Peyer's patch (tissue), 4 donors: Measurements from ENCODE around the gene KRTAP10-1. TPM values are rescaled to one million over a fixed set of nuclear protein-coding genes. Genes with fewer than 3 reads are reported as not detected.

Source experiments
- DNase-seq, 3 donors: peaks; one replicate each; pipeline ENCODE4 v3.0.0-alpha.2; 2017 to 2019
- H3K27ac ChIP-seq, 4 donors: fragments of 200-600 bp; sonication (generic); one replicate each; pipeline ENCODE4 v1.5.1; 2016 to 2019
- H3K27me3 ChIP-seq, 2 donors: fragments of 200-600 bp; sonication (generic); one replicate each; pipeline ENCODE4 v1.5.1; 2019
- H3K36me3 ChIP-seq, 3 donors: fragments of 200-600 bp; sonication (generic); one replicate each; pipeline ENCODE4 v1.5.1; 2016 to 2019
- H3K4me1 ChIP-seq, 4 donors: fragments of 200-600 bp; sonication (generic); one replicate each; pipeline ENCODE4 v1.5.1; 2016 to 2019
- H3K4me3 ChIP-seq, 4 donors: fragments of 200-600 bp; sonication (generic); 1 replicate in 3 of 4; 2 replicates in 1 of 4; pipeline ENCODE4 v1.5.1; 2016 to 2019; ENCODE audit warnings: mild to moderate bottlenecking in 1 of 4
- H3K9me3 ChIP-seq, 4 donors: fragments of 200-600 bp; sonication (generic); one replicate each; pipeline ENCODE4 v1.5.1; 2016 to 2019; ENCODE audit warnings: mild to moderate bottlenecking in 1 of 4
- CTCF ChIP-seq, 6 experiments: fragments of 450-650 bp in 4 of 6; fragments of 200-600 bp in 2 of 6; sonication (generic) in 1 of 6; IDR thresholded peaks; one replicate each; pipeline ENCODE4 v1.5.1; 2017 to 2019; ENCODE audit warnings: antibody characterized with exemption in 6 of 6, mild to moderate bottlenecking in 3 of 6, moderate library complexity in 1 of 6
- POLR2A ChIP-seq, 2 donors: fragments of 450-650 bp; IDR thresholded peaks; one replicate each; pipeline ENCODE4 v1.5.1; 2017; ENCODE audit warnings: antibody characterized with exemption in 2 of 2, mild to moderate bottlenecking in 2 of 2, moderate library complexity in 2 of 2
- total RNA-seq, 4 donors: library from RNA; depleted of rRNA; stranded (reverse); fragments of >200 nt; gene quantifications; one replicate each; pipeline ENCODE4 v1.1.0, GENCODE V29; 2016

KRTAP10-1 gene
- not detected for total RNA-seq

GRCh38 chr21:44539991-44540666 is at the start of gene KRTAP10-1:
Gene KRTAP10-1, minus strand, starts transcription at chr21:44540195. Its CDS starts 45 bp downstream, at chr21:44540150.
- TF ChIP-seq CTCF (IDR thresholded peaks at IDR 0.05), result no peak
- TF ChIP-seq POLR2A (IDR thresholded peaks at IDR 0.05), result no peak
- H3K9me3 ChIP-seq, result peaks cover 0 to 9% (median 2%) of the 10 kb centered on the region in 4 donors
- peak in 1 of 3 donors; percentile 12 for DNase-seq
- no peaks in the 10 kb centered on the region for H3K36me3 ChIP-seq
- no peaks in the 10 kb centered on the region for H3K4me1 ChIP-seq
- no peaks in the 10 kb centered on the region for H3K27me3 ChIP-seq
- H3K4me3 ChIP-seq, result no peak within 1 kb of the TSS
- no peak within 1 kb of the TSS for H3K27ac ChIP-seq

GRCh38 chr21:44589094-44589493 is 49.1 kb upstream of the KRTAP10-1 start:
- no peaks in the 10 kb centered on the region for H3K9me3 ChIP-seq
- H3K4me1 ChIP-seq, result no peaks in the 10 kb centered on the region
- H3K27me3 ChIP-seq, result no peaks in the 10 kb centered on the region
- no peak for TF ChIP-seq POLR2A (IDR thresholded peaks at IDR 0.05)
- no peak for TF ChIP-seq CTCF (IDR thresholded peaks at IDR 0.05)
- no peak overlapping the region for H3K27ac ChIP-seq
- no peak for DNase-seq
- no peak overlapping the region for H3K4me3 ChIP-seq
- H3K36me3 ChIP-seq, result no peaks in the 10 kb centered on the region

GRCh38 chr21:44585892-44586291 is 45.9 kb upstream of the KRTAP10-1 start:
- peak in 1 of 3 donors; percentile 11 for DNase-seq
- no peaks in the 10 kb centered on the region for H3K9me3 ChIP-seq
- no peaks in the 10 kb centered on the region for H3K36me3 ChIP-seq
- TF ChIP-seq POLR2A (IDR thresholded peaks at IDR 0.05) (no peak), CTCF (IDR thresholded peaks at IDR 0.05) (no peak)
- no peaks in the 10 kb centered on the region for H3K27me3 ChIP-seq
- H3K4me1 ChIP-seq, result no peaks in the 10 kb centered on the region
- no peak overlapping the region for H3K27ac ChIP-seq
- H3K4me3 ChIP-seq, result no peak overlapping the region

- Histone ChIP-seq H3K9me3 (no peaks in the 10 kb centered on the region), H3K4me3 (no peak overlapping the region), H3K27me3 (no peaks in the 10 kb centered on the region), H3K36me3 (no peaks in the 10 kb centered on the region), H3K4me1 (no peaks in the 10 kb centered on the region), H3K27ac (no peak overlapping the region)
- DNase-seq, result peak in 1 of 3 donors; percentile 15
- TF ChIP-seq POLR2A (IDR thresholded peaks at IDR 0.05), result no peak
- TF ChIP-seq CTCF (IDR thresholded peaks at IDR 0.05), result no peak
Observed at GRCh38 chr21:44583800-44584147, 43.8 kb upstream of the KRTAP10-1 start.

GRCh38 chr21:44583089-44583799 is 43.2 kb upstream of the KRTAP10-1 start:
- peak in 1 of 3 donors; percentile 11 for DNase-seq
- Histone ChIP-seq H3K27me3 (no peaks in the 10 kb centered on the region), H3K4me1 (no peaks in the 10 kb centered on the region)

More at GRCh38 chr21:44583089-44583799, 43.2 kb upstream of the KRTAP10-1 start:
- no peak overlapping the region for H3K4me3 ChIP-seq
- TF ChIP-seq POLR2A (IDR thresholded peaks at IDR 0.05) (no peak), CTCF (IDR thresholded peaks at IDR 0.05) (no peak)
- no peaks in the 10 kb centered on the region for H3K36me3 ChIP-seq
- H3K9me3 ChIP-seq, result no peaks in the 10 kb centered on the region
- no peak overlapping the region for H3K27ac ChIP-seq
